ENCODE data around the gene SRRM2.

Gene SRRM2

GRCh38 chr16:2752035-2752849, at the start of gene SRRM2:
SRRM2 (plus strand) TSS chr16:2752638; CDS start chr16:2756365, 3,727 bp downstream.
- peak; percentile 86 to 92 (median 92) for DNase-seq (ENCODE audit: low read depth in 2 of 3, low spot score in 1 of 3)

- DNase-seq (ENCODE audit: low read depth in 2 of 3, low spot score in 1 of 3): no peak
Measured at GRCh38 chr16:2702871-2703745, 49.3 kb upstream of the SRRM2 start.

- no peak for DNase-seq (ENCODE audit: low read depth in 2 of 3, low spot score in 1 of 3)
Measured at GRCh38 chr16:2704166-2704982, 48.1 kb upstream of the SRRM2 start.

- no peak for DNase-seq (ENCODE audit: low read depth in 2 of 3, low spot score in 1 of 3)
Measured at GRCh38 chr16:2704983-2705275, 47.5 kb upstream of the SRRM2 start.

- DNase-seq (ENCODE audit: low read depth in 2 of 3, low spot score in 1 of 3): no peak
Measured at GRCh38 chr16:2705351-2705750, 47.1 kb upstream of the SRRM2 start.

GRCh38 chr16:2706085-2706484, 46.4 kb upstream of the SRRM2 start:
- DNase-seq (ENCODE audit: low read depth in 2 of 3, low spot score in 1 of 3): no peak

- no peak for DNase-seq (ENCODE audit: low read depth in 2 of 3, low spot score in 1 of 3)
Measured at GRCh38 chr16:2706611-2707311, 45.7 kb upstream of the SRRM2 start.

GRCh38 chr16:2707368-2708289, 44.8 kb upstream of the SRRM2 start:
- no peak for DNase-seq (ENCODE audit: low read depth in 2 of 3, low spot score in 1 of 3)

- DNase-seq (ENCODE audit: low read depth in 2 of 3, low spot score in 1 of 3): no peak
Measured at GRCh38 chr16:2708290-2708639, 44.2 kb upstream of the SRRM2 start.

- no peak for DNase-seq (ENCODE audit: low read depth in 2 of 3, low spot score in 1 of 3)
Measured at GRCh38 chr16:2708955-2709587, 43.4 kb upstream of the SRRM2 start.

- DNase-seq (ENCODE audit: low read depth in 2 of 3, low spot score in 1 of 3): no peak
Measured at GRCh38 chr16:2709588-2709984, 42.9 kb upstream of the SRRM2 start.

GRCh38 chr16:2710021-2710710, 42.3 kb upstream of the SRRM2 start:
- no peak for DNase-seq (ENCODE audit: low read depth in 2 of 3, low spot score in 1 of 3)

GRCh38 chr16:2710711-2711231, 41.7 kb upstream of the SRRM2 start:
- no peak for DNase-seq (ENCODE audit: low read depth in 2 of 3, low spot score in 1 of 3)

- DNase-seq (ENCODE audit: low read depth in 2 of 3, low spot score in 1 of 3): no peak
Measured at GRCh38 chr16:2711370-2712062, 40.9 kb upstream of the SRRM2 start.

- DNase-seq (ENCODE audit: low read depth in 2 of 3, low spot score in 1 of 3): no peak
Measured at GRCh38 chr16:2712063-2712441, 40.4 kb upstream of the SRRM2 start.

- no peak for DNase-seq (ENCODE audit: low read depth in 2 of 3, low spot score in 1 of 3)
Measured at GRCh38 chr16:2712546-2712945, 39.9 kb upstream of the SRRM2 start.

GRCh38 chr16:2713523-2713922, 38.9 kb upstream of the SRRM2 start:
- DNase-seq (ENCODE audit: low read depth in 2 of 3, low spot score in 1 of 3): no peak
